HG03025 (cell line): ENCODE data around the gene NXPH2.
A peak's percentile ranks its signal among the peaks of the same experiment; 100 is the strongest.

Experiments used
- ATAC-seq: cut with Tn5 transposase; IDR thresholded peaks from one replicate; pipeline ENCODE4 v1.9.1; 2021; ENCODE audit warnings: mild to moderate bottlenecking, moderate library complexity; ENCODE audit not compliant: unreplicated experiment, low FRiP score

The NXPH2 gene

GRCh38 chr2:138713069-138713496, 67.1 kb downstream of the NXPH2 start:
- ATAC-seq: no peak

GRCh38 chr2:138712212-138712979, 67.8 kb downstream of the NXPH2 start:
- ATAC-seq: peak; percentile 85

- ATAC-seq: peak; percentile 39
These were observed 68.4 kb downstream of the NXPH2 start for GRCh38 chr2:138711812-138712211.

GRCh38 chr2:138708682-138709241, 71.4 kb downstream of the NXPH2 start:
- ATAC-seq: no peak

DNA sequence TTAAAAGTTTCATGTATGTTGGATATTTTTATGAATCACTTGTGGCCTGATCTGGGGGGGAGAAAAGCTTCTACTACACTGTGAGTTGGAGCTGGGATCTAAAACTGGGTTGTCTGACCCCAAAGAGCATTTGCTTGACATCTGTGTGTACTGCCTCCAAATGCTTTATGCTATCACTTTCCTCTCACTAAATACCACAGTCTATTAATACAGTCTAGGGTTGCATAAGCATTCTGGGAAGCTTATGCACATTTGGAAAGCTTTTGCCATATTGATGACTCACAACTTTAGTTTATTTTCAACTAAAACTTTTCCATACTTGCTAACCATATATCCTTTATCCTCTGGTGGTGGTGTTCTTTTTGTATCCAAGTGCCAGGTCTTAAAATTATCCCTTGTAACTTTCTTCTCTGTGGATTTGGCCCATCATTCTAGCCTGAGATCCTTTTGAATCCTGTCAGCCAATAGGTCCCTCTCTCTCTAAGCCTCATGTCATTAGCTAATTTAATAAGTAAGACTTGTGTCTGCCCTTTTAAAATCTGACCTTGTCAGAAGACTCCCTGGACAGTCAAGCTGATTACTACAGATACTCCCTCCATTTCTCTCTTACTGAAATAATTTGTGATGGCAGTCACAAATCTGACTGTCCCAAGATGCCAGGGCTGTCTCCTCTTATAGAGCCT, 72.7 kb downstream of the NXPH2 start:
- no peak for ATAC-seq

DNA sequence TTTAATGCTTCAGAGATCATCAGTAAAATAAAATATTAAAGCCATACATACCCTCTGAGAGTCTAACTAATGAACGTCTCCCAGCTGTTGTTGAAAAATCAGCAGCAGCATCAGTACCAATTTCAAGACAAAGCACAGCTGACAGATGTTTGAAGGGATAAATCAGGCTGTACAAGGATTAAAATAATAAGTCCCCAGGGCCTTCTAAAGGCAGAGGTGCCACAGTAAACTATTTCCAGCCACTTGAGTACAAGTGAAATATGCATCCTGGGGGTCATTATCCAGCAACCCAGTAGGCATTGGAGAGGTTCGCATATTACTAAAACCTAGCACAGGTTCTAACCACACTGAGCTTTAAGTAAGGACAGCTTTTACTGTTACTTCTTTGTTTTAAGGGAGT, 76.9 kb downstream of the NXPH2 start:
- no peak for ATAC-seq

- no peak for ATAC-seq
These were observed 79.5 kb downstream of the NXPH2 start for GRCh38 chr2:138700716-138701115.

DNA sequence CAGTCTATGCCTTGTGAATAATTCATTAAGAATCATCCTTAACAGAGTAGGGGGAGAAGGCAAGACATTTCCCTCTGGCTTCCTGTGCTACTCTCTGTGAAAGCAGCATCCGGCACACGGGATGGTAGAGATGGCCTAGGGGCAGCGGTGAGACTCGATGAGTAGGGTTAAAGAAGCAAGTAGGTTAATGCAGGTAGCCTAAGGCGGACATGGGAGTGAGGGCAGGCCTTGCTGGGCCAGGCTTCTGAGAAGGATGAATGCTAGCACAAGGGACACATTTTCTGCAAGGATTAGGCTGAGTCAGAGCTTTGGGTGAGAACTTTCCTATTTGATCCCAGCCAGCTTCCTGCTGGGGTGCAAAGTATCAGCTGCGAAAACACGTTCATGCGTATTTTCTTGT, 80.8 kb downstream of the NXPH2 start:
- ATAC-seq: no peak

DNA sequence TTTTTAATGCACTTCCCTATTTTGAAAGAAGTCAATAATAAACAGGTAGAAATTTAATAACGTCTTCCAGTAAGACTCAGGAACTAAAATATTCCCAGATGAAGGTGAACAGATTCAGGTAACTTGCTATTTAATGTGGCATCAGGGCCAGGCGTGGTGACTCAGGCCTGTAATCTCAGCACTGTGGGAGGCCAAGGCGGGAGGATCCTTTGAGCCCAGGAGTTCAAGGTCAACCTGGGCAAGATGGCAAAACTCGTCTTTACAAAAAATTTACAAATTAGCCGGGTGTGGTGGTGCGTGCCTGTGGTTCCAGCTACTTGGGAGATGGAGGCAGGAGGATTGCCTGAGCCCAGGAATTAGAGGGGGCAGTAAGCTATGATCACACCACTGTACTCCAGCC, 81.8 kb downstream of the NXPH2 start:
- no peak for ATAC-seq

DNA sequence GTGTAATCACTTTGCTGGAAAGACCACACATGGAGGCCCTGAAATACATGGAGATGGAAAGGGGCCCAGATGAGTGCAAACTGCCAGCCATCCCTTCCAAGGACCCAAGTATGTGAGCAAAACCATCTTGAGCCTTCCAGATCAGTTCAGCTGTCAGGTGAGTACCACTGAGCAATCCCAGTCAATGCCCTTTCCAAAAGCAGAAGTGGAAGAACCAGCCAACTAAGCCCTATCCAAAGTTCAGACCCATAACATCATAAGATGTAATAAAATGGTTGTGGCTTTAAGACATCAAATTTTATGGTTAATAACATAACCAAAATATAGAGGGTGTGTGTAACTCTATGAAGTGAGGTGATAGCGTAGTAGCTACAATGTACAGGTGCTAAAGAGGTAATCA, 88.5 kb downstream of the NXPH2 start:
- no peak for ATAC-seq

DNA sequence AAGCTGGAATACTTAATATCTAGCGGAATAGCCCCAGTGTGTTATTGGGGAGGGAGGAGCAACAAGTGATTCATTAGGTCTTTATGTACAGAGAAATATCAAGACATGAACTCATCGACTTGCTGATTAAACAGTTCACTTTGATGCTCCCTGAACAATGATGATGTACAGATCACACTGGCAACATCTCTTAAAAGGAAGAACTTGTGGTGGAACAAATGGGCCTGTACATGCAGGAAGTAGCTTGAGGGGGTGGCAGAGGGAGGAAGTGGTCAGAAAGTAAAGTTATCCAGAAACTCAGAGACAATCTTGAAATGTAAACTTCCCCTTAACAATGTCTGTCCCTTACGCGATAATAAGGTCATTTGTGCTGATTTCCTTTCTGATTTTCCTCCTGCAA, 90.5 kb downstream of the NXPH2 start:
- ATAC-seq: no peak

DNA sequence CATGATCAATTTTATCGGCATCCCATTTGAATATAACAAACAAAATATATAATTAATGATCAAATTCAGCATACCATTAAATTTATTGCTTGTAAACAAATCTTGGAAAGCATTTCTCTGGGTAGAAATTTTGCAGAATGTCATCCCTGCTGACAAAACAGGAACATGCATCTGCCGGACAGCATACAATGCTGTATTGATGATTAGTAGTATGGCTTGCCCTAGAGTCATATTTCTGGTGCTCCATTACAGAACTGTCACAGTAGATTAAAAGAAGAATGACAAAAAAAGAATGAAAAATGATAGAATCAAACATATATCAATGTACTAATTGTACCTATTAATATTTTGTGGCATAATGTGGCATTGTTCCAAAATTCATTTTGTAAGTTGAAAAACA, 98.0 kb downstream of the NXPH2 start:
- no peak for ATAC-seq

DNA sequence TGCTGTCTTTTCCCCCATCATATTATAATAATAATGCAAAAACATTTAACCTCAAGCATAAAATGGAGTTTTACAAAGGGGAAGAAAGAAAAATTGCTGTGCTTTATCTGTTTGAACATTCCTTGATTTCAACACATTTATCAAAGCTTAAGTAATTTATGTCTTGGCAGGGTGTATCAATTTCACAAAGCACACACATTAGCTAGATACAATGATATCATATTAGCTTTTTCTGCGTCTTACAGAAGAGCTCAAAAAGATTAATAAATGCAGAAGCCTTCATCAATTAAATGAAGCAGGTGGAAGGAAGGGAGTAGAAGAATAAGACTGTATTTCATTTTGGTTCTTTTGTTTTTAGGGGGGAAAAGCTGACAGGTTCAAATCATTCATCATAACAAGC, 103.0 kb downstream of the NXPH2 start:
- no peak for ATAC-seq

DNA sequence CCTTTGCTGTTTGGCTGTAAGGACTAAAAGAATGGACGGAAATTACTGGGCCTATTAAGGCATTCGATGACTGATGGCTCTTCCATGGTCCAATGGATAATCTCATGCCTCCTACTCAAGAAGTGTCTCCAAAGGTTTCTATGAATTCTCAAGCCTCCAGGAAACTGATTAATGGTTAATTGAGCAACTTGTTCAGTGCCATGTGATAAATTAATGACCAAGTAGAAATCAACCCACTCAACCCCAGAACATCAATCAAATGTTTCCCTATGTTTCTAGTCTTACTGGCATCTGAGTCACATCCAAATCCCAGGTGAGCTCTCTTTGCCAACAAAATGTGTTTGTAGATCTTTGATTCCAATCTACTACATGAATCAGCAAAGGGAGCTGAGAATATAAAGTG, 103.6 kb downstream of the NXPH2 start:
- no peak for ATAC-seq

DNA sequence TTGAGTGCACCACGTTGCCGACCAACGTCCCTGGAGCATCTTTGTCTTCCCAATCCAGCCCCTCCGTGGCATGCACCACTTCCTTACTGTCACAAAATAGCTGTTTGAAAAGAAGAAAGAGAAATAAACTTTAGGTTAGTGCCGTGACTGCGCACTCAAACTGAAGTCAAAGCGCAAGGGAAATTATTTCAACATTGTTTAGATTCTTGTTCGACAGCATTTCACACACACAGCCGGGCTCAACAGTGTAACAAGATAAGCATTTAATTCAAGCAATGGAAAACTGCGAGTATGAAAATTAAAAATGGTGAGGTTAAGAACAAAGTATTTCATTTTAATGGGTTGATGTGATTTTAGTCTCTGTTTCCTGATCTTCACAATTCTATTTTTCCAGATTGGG, 108.6 kb downstream of the NXPH2 start:
- ATAC-seq: no peak

DNA sequence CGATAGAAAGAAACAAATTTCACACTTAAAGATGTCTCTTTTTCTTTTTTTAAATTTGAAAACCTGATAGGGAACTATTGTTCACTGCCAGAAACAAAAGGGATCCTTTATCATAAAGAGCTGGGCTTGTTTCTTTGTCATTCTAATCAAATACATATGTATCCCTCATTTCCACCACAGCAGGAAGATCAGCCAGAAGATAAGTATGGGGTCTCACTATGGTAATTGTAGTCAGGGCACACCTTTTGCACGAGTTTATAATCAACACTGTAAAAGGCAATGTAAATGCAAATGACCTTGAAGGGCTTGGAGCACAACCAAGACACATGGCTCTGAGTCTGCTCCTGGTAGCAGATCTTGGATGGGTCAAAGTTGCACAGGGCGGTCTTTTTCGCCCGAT, 109.5 kb downstream of the NXPH2 start:
- no peak for ATAC-seq

GRCh38 chr2:138665937-138666336, 114.3 kb downstream of the NXPH2 start:
- no peak for ATAC-seq

GRCh38 chr2:138658187-138658894, 121.8 kb downstream of the NXPH2 start:
- ATAC-seq: no peak

DNA sequence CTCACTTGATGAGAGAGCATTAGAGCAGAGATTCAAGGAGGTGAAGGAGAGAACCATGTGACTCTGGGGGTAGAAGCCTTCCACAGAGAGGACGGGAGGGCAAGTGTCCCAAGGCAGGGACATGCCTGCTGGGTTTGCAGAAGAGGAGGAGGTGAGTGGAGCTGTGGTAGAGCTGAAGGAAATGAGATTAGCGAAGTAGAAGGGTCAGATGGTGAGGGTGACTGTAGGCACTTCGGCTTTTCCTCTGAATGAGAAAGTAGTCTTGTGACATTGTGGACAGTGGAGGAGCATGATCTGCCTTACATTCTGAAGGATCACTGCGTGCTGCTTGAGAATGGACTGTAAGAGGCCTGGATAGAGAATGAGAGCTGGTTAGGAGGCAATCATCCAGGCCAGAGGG, 126.0 kb downstream of the NXPH2 start:
- no peak for ATAC-seq

- ATAC-seq: no peak
These were observed 127.8 kb downstream of the NXPH2 start for GRCh38 chr2:138652378-138652777.

DNA sequence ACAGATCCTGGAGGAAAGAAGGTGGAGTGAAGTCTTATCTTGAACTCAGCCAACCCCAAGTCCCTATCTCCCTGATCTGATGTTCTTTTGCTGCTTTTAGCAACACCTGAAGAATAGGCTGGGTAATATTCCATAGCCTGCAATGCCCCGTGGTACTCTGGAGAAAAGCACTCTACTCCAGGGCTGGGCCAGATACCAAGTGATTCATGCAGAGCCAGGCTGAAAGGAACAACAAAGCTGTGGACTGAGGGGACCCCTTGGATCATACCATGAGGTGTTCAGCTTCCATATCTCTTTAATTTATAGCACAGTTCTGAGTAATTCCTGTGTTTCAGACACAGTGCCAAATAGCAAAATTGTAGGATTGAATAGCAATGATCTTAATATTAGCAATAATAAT, 130.6 kb downstream of the NXPH2 start:
- ATAC-seq: no peak
